SK-N-SH treated with all-trans-retinoic acid at 6 μM for 48 hours (cell line): ENCODE data around the gene FKBP3.

ENCODE experiments used
- ARNTL ChIP-seq: fragments of 450-650 bp; formaldehyde crosslinking; IDR thresholded peaks from 2 replicates; pipeline ENCODE4 v1.5.0; 2020; ENCODE audit warnings: low read depth, mild to moderate bottlenecking, moderate library complexity, borderline replicate concordance
- BACH2 ChIP-seq: fragments of 250-450 bp; sonication (Bioruptor Pico); IDR thresholded peaks from 2 replicates; pipeline ENCODE4 v1.9.0; 2021; ENCODE audit warnings: mild to moderate bottlenecking, borderline replicate concordance
- ESRRG ChIP-seq: fragments of 250-450 bp; sonication (Bioruptor Pico); IDR thresholded peaks from 2 replicates; pipeline ENCODE4 v1.6.1; 2021; ENCODE audit warnings: mild to moderate bottlenecking
- ISL1 ChIP-seq: fragments of 250-450 bp; sonication (Bioruptor Pico); IDR thresholded peaks from 2 replicates; pipeline ENCODE4 v2.1.2; 2022; ENCODE audit warnings: mild to moderate bottlenecking, moderate library complexity
- OSR1 ChIP-seq: fragments of 250-450 bp; sonication (Bioruptor Pico); IDR thresholded peaks from 2 replicates; pipeline ENCODE4 v1.8.0; 2022; ENCODE audit warnings: moderate library complexity, mild to moderate bottlenecking, inconsistent platforms
- PPARA ChIP-seq: fragments of 250-450 bp; sonication (Bioruptor Pico); IDR thresholded peaks from 2 replicates; pipeline ENCODE4 v1.5.0; 2020; ENCODE audit warnings: mild to moderate bottlenecking, borderline replicate concordance
- RARB ChIP-seq: fragments of 250-450 bp; sonication (Bioruptor Pico); IDR thresholded peaks from 2 replicates; pipeline ENCODE4 v1.8.0; 2021; ENCODE audit warnings: mild to moderate bottlenecking, moderate library complexity
- TOX ChIP-seq: fragments of 250-450 bp; sonication (Bioruptor Pico); IDR thresholded peaks from 2 replicates; pipeline ENCODE4 v1.8.0; 2021; ENCODE audit warnings: mild to moderate bottlenecking, moderate library complexity, borderline replicate concordance
- ZFP30 ChIP-seq: fragments of 450-650 bp; formaldehyde crosslinking; IDR thresholded peaks from 2 replicates; pipeline ENCODE4 v1.5.0; 2022; ENCODE audit warnings: mild to moderate bottlenecking, moderate library complexity
- ZNF8 ChIP-seq: fragments of 450-650 bp; formaldehyde crosslinking; IDR thresholded peaks from 2 replicates; pipeline ENCODE4 v1.5.0; 2020; ENCODE audit warnings: mild to moderate bottlenecking, moderate library complexity
- TF ChIP-seq, protein P1 (sequence below): fragments of 250-450 bp; sonication (Bioruptor Pico); IDR thresholded peaks from 2 replicates; pipeline ENCODE4 v1.8.0; 2020; ENCODE audit warnings: mild to moderate bottlenecking, moderate library complexity, borderline replicate concordance
- TF ChIP-seq, protein P2 (sequence below): fragments of 250-450 bp; sonication (Bioruptor Pico); IDR thresholded peaks from 2 replicates; pipeline ENCODE4 v1.5.1; 2020; ENCODE audit warnings: low read depth, mild to moderate bottlenecking, moderate library complexity

DNA sequence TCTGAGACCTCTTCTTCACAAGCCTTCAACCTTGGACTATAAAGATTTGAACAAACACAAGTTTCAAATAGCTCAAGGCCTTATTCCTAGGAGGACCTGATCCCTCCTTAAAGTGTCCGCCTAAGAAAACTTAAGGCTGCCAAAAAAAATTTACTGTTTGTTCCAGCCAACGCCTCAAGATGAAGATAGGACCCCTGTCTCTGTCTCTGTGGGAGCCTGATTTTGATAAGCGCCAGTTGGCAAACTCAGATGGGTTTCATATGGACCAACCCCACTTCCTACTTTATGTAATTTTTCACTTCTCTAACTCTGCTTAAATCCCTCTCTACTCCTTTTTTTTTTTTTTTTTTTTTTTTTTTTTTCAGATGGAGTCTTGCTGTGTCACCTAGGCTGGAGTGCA, 11.0 kb downstream of the FKBP3 start:
- TF ChIP-seq, protein P1, sequence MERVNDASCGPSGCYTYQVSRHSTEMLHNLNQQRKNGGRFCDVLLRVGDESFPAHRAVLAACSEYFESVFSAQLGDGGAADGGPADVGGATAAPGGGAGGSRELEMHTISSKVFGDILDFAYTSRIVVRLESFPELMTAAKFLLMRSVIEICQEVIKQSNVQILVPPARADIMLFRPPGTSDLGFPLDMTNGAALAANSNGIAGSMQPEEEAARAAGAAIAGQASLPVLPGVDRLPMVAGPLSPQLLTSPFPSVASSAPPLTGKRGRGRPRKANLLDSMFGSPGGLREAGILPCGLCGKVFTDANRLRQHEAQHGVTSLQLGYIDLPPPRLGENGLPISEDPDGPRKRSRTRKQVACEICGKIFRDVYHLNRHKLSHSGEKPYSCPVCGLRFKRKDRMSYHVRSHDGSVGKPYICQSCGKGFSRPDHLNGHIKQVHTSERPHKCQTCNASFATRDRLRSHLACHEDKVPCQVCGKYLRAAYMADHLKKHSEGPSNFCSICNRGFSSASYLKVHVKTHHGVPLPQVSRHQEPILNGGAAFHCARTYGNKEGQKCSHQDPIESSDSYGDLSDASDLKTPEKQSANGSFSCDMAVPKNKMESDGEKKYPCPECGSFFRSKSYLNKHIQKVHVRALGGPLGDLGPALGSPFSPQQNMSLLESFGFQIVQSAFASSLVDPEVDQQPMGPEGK (CRISPR knock-in tag), result no peak
- TF ChIP-seq TOX (CRISPR knock-in tag) (no peak), ZFP30 (CRISPR knock-in tag) (no peak), OSR1 (no peak), RARB (CRISPR knock-in tag) (no peak), BACH2 (CRISPR knock-in tag) (no peak), ARNTL (CRISPR knock-in tag) (no peak), ESRRG (no peak), ZNF8 (CRISPR knock-in tag) (no peak), PPARA (CRISPR knock-in tag) (no peak), ISL1 (no peak)
- TF ChIP-seq, protein P2, sequence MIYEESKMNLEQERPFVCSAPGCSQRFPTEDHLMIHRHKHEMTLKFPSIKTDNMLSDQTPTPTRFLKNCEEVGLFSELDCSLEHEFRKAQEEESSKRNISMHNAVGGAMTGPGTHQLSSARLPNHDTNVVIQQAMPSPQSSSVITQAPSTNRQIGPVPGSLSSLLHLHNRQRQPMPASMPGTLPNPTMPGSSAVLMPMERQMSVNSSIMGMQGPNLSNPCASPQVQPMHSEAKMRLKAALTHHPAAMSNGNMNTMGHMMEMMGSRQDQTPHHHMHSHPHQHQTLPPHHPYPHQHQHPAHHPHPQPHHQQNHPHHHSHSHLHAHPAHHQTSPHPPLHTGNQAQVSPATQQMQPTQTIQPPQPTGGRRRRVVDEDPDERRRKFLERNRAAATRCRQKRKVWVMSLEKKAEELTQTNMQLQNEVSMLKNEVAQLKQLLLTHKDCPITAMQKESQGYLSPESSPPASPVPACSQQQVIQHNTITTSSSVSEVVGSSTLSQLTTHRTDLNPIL (CRISPR knock-in tag), result no peak
